ENCODE data around the gene EXD1. TPM values are rescaled to one million over a fixed set of nuclear protein-coding genes. Genes with fewer than 3 reads are reported as not detected.
"Not testable (repeated sequence)": the region's sequence is repeated elsewhere in the genome, so short reads cannot be mapped to it uniquely, and the experiment has no call there.

The EXD1 gene, protein sequence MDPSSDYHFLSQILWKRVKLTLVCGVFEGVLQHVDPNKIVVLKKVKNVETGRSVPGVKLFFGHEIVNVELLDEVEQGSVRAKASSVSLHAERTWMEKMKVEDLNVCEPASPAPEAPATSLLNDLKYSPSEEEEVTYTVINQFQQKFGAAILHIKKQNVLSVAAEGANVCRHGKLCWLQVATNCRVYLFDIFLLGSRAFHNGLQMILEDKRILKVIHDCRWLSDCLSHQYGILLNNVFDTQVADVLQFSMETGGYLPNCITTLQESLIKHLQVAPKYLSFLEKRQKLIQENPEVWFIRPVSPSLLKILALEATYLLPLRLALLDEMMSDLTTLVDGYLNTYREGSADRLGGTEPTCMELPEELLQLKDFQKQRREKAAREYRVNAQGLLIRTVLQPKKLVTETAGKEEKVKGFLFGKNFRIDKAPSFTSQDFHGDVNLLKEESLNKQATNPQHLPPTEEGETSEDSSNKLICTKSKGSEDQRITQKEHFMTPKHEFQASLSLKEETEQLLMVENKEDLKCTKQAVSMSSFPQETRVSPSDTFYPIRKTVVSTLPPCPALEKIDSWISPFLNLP
- total RNA-seq: not detected in 2 replicates

DNA sequence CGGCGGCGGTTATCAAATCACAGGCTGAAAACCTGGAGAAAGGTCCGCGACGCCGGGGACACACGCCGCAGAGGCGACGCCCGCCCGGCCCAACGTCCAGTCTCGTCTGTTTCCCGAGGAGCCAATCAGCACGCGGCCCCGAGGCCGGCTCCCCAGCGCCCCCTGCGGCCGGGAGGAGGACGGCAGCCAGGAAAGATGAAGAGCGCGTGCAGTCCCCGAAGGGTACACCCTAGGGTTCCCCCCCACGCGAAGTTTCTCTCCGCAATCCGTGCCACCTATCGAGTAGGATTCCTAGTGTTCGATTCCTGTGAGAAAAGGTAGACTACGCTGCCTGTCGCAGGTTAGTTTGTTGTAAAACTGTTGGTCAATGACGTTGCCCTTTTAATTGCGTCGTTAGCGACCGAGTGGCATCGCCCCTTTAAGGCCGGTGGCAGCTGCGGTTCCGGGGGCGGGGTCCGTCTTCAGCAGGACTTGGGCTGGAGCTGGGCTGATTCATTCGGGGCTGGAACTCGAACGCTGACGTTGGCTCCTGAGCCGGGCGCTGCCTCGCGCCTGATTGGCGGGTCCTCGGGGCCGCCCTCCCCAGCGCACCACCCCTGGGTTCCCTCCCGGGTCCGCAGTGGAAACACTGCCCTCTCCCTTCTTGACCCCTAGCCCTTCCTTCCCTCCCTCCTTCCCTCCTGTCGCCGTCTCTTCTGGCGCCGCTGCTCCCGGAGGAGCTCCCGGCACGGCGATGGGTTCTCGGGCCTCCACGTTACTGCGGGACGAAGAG, at the start of gene EXD1, which contains the start of gene CHP1:
Gene EXD1 (minus strand): TSS at position 108 of the 772 bp plus-strand sequence. CDS start 4,182 bp downstream, outside the sequence.
Gene CHP1 (plus strand): TSS at position 619 of the 772 bp plus-strand sequence. CDS start 115 bp downstream, at position 734.
- peak; percentile 95 for DNase-seq (ENCODE audit: low read depth)

DNA sequence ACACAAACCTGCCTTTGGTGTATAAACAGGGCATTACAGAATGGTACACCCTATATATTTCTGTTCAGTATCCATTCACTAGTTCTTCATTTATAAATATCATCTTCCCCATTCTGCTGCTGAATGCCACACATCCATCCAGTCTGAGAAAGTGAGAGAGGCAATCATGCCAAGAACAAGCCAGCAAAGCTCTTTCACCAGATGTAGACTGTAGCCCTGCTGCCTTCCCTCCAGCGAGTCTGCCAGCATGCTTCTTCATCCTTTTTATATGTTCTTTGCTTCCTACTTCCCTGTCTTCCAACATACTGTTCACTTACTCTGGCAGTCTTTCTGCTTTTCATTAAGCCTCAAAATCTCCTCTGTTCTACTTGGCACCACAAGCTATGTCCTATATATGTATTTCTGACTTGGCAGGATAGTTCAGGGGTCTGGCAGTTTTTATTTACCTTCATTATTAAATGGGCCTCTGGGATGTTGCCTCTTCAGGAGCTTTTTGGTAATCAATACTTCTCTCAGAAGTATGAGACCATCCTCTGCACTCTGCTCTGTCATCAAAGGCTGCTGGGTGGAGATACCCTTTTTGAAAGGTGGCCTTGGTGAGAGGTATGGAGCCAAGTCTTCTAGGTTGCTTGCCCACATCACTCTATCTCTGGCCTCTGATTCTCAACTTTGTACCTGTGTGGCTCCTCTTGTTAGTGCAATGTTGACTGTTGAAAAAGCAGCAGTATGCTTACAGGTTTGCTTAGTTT, 49.2 kb upstream of the EXD1 start:
- DNase-seq (ENCODE audit: low read depth): no peak

DNA sequence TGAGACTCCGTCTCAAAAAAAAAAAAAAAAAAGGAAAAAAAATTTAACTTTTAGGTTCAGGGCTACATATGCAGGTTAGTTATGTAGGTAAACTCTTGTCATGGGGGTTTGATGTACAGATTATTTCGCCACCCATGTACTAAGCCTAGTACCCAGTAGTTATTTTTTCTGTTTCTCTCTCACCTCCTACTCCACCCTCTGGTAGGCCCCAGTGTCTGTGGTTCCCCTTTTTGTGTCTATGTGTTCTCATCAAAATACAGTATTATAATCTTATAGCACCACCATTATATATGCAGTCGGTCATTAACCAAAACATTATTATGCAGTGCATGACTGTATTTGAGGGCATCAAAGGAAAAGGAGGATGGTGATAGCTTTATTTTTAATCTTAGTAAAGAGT, 47.8 kb upstream of the EXD1 start:
- DNase-seq (ENCODE audit: low read depth): no peak

DNA sequence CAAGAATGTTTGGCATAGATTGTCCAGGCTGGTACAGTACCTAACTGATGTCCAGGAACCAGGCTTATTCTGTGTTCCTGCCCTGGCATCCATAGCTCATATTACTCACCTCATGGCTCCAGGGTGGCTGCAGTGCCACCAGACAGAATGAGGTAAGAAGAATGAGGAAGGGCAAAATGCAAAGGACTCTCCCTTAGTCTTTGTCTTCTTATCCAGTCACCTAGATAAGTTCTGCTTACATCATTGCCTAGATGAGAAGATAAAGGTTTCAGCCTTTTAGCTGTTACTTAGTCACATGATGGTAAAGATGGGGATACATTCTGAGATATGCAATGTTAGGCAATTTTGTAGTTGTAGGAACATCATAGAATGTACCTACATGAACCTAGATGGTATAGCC, 46.3 kb upstream of the EXD1 start:
- peak; percentile 36 for DNase-seq (ENCODE audit: low read depth)

DNA sequence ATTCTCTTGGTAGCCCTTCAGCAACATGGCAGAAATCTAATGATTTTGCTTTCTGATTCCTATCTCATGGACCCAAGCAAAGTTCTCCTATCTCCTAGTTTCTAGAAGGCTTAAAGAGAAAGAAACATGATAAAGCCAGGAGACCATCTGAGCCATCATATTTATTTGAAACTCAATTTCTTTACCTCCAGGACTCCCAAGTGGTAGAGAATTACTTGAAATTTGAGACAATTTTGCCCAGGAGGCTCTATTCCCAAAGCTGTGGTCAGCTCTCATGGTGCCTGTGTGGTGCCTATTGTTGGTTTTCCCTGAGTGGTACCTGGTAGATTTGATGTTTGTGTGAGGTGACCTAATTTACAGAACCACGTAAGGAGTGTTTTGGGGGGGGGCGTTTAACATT, 39.3 kb upstream of the EXD1 start:
- DNase-seq (ENCODE audit: low read depth): no peak

- DNase-seq (ENCODE audit: low read depth): no peak
Measured at GRCh38 chr15:41263891-41264351, 33.4 kb upstream of the EXD1 start.

GRCh38 chr15:41262571-41262970, 32.0 kb upstream of the EXD1 start:
- no peak for DNase-seq (ENCODE audit: low read depth)

DNA sequence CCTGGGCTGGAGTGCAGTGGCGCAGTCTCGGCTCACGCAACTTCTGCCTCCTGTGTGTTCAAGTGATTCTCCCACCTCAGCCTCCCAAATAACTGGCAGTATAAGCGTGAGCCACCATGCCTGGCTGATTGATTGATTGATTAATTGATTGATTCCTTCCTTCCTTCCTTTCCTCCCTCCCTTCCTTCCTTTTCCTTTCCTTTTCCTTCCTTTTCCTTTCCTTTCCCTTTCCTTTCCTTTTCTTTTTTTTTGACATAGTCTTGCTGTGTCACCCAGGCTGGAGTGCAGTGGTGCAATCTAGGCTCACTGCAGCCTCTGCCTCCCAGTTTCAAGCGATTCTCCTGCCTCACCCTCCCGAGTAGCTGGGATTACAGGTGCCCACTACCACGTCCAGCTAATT, 30.4 kb upstream of the EXD1 start:
- not testable (repeated sequence) for DNase-seq (ENCODE audit: low read depth)

GRCh38 chr15:41259546-41260189, 29.1 kb upstream of the EXD1 start:
- no peak for DNase-seq (ENCODE audit: low read depth)

GRCh38 chr15:41258750-41259471, 28.4 kb upstream of the EXD1 start:
- peak; percentile 96 for DNase-seq (ENCODE audit: low read depth)

GRCh38 chr15:41256577-41257038, 26.1 kb upstream of the EXD1 start:
- peak; percentile 93 for DNase-seq (ENCODE audit: low read depth)

DNA sequence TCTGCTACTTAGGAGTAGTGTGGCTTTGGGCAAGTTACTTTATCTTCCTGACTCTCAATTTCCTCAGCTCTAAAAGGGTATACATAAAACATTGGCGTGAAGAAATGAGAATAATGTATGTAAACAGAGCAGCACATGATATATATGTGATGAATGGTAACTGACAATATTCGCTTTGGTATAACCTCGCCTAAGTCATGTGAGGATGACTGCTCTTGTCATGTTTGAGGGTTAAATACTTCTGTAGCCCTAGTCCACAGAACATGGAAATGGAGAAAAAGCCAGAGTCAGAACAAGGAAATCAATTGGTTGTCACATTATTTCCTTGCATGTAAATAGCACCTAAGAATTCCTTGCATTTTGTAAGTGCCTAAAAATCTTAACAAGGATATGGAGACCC, 25.5 kb upstream of the EXD1 start:
- peak; percentile 21 for DNase-seq (ENCODE audit: low read depth)

GRCh38 chr15:41254560-41254959, 24.0 kb upstream of the EXD1 start:
- DNase-seq (ENCODE audit: low read depth): no peak

- DNase-seq (ENCODE audit: low read depth): no peak
Measured at GRCh38 chr15:41251411-41251810, 20.9 kb upstream of the EXD1 start.

GRCh38 chr15:41250745-41251144, 20.2 kb upstream of the EXD1 start:
- not testable (repeated sequence) for DNase-seq (ENCODE audit: low read depth)

DNA sequence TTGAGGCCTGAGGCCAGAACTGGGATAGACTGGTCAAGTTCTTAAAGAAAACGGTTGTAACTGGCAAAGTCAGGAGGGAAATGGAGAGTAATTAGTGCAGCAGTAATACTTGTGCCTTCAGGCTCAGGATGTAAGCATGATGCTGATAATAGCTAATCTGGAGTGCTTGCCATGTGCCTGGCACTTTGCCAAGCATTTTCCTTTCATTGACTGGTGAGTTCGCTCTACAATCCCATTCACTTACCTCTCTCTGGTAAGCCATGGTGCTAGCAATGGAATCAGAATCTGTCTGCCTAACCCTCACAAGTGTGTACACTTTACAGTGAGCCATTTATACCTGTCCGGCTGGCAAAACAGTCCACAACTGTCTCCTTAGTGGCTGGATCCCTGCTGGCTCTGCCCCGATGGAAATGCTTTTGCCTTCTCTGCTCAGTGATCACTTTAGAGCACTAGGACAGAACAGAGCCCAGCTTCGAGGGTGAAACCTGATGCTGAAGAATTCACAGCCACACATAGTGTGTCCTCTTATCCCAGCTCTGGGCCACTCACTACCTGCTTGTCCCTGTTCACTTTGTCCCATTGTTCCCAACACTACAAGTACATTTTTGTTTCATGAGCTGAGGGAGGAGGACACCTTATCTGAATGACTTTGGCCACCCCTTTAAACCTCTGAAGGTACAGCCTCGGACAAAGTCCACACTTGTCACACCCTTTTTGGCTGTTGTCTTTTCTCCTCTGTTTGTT, 10.8 kb upstream of the EXD1 start:
- peak; percentile 96 for DNase-seq (ENCODE audit: low read depth)

DNA sequence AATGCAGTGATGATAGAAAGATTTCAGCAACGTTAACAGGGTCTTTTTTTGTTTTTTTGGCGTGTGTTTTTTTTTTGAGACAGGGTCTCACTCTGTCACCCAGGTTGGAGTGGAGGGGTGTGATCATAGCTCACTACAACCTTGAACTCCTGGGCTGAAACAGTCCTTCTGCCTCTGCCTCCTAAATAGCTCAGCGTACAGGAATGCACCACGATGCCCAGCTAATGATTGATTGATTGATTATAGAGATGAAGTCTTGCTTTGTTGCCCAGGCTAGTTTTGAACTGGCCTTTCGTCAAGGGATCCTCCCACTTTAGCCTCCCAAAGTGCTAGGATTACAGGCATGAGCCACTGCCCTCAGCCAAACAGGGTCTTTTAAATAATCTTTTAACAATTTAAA, 7.5 kb upstream of the EXD1 start:
- DNase-seq (ENCODE audit: low read depth): no peak

- DNase-seq (ENCODE audit: low read depth): no peak
Measured at GRCh38 chr15:41235929-41236328, 5.4 kb upstream of the EXD1 start.

GRCh38 chr15:41235228-41235627, 4.7 kb upstream of the EXD1 start:
- not testable (repeated sequence) for DNase-seq (ENCODE audit: low read depth)

DNA sequence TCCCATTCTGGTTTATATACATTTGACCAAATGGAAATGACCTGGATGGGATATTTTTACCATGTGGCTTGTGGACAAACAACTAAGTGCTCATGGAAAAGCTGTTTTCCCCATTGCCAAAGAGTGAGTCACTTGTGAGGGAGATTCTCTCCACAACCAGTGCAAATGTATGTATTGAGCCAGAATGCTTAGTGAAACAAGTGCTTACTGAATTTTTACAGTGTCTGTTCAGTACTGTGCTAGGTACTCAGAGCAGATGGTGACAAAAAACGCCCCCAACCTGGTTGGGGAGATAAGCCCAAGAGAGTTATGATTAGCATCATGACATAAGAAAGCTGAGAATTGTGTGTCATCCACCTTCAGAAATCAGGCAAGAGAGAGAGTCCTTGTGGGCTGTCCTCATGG, 2.8 kb upstream of the EXD1 start:
- DNase-seq (ENCODE audit: low read depth): peak; percentile 79

All from renal cortical epithelial cell (primary cell).